Osteocyte (in vitro differentiated cells): ENCODE measurements around the gene CCDC182. TPM values are rescaled to one million over a fixed set of nuclear protein-coding genes. Genes with fewer than 3 reads are reported as not detected.

Source experiments
- DNase-seq: peaks from one replicate; pipeline ENCODE4 v3.0.0; 2021; ENCODE audit warnings: mixed read lengths; ENCODE audit not compliant: unreplicated experiment; ENCODE audit errors: extremely low spot score
- H3K27ac Mint-ChIP-seq: one replicate; pipeline ENCODE4 v1.8.0; 2021; ENCODE audit warnings: mild to moderate bottlenecking, mixed read lengths; ENCODE audit not compliant: unreplicated experiment
- H3K27me3 Mint-ChIP-seq: one replicate; pipeline ENCODE4 v1.8.0; 2021; ENCODE audit warnings: mixed read lengths; ENCODE audit not compliant: unreplicated experiment
- H3K36me3 Mint-ChIP-seq: one replicate; pipeline ENCODE4 v1.8.0; 2021; ENCODE audit warnings: mixed read lengths; ENCODE audit not compliant: unreplicated experiment
- H3K4me1 Mint-ChIP-seq: one replicate; pipeline ENCODE4 v1.8.0; 2021; ENCODE audit warnings: mixed read lengths; ENCODE audit not compliant: unreplicated experiment
- H3K4me3 Mint-ChIP-seq: one replicate; pipeline ENCODE4 v1.8.0; 2021; ENCODE audit warnings: mild to moderate bottlenecking, moderate library complexity, mixed read lengths; ENCODE audit not compliant: unreplicated experiment
- H3K9me3 Mint-ChIP-seq: one replicate; pipeline ENCODE4 v1.8.0; 2021; ENCODE audit warnings: mixed read lengths; ENCODE audit not compliant: unreplicated experiment
- CTCF ChIP-seq: fragments of 200-600 bp; sonication (generic); IDR thresholded peaks from 2 replicates; pipeline ENCODE4 v1.5.0; 2021; ENCODE audit warnings: antibody characterized with exemption, mild to moderate bottlenecking, moderate library complexity
- total RNA-seq: library from RNA; stranded (reverse); gene quantifications from 2 replicates; pipeline ENCODE4 v1.2.1, GENCODE V29; 2021

The CCDC182 gene
- total RNA-seq, 1 donor from 2014 or later = not detected

GRCh38 chr17:57721967-57722703 lies 23.0 kb downstream of the CCDC182 start:
- Mint-ChIP-seq H3K4me1 (peaks cover 6% of the 10 kb centered on the region), H3K4me3 (no peak overlapping the region), H3K27me3 (peaks cover 29% of the 10 kb centered on the region), H3K36me3 (no peaks in the 10 kb centered on the region), H3K27ac (no peak overlapping the region), H3K9me3 (no peaks in the 10 kb centered on the region)
- no peak for TF ChIP-seq CTCF
- DNase-seq = no peak

GRCh38 chr17:57720386-57721035 lies 24.6 kb downstream of the CCDC182 start:
- Mint-ChIP-seq H3K27ac (no peak overlapping the region), H3K4me1 (peaks cover 6% of the 10 kb centered on the region), H3K27me3 (peaks cover 42% of the 10 kb centered on the region), H3K9me3 (no peaks in the 10 kb centered on the region), H3K4me3 (no peak overlapping the region), H3K36me3 (no peaks in the 10 kb centered on the region)
- no peak for TF ChIP-seq CTCF
- DNase-seq = no peak

DNA sequence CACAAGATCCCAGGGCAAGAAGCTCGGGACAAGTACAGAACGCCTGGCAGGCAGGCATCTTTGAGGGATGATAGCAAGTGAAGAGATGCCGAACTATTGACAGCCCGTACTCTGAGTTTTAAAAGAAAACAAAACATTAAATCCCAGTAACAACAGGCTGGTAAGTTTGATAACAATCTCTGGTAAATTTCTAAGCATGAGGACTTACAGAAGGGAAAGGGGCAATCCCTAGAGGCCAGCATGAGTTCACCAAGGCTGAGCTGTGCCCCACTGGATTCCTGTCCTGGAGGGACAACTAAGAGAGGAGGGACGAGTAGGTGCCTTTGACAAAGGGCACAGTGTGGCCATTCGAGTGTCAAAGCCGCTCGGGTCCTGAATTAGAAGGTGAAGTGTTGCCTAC lies 26.2 kb downstream of the CCDC182 start:
- peaks cover 48% of the 10 kb centered on the region for H3K27me3 Mint-ChIP-seq

DNA sequence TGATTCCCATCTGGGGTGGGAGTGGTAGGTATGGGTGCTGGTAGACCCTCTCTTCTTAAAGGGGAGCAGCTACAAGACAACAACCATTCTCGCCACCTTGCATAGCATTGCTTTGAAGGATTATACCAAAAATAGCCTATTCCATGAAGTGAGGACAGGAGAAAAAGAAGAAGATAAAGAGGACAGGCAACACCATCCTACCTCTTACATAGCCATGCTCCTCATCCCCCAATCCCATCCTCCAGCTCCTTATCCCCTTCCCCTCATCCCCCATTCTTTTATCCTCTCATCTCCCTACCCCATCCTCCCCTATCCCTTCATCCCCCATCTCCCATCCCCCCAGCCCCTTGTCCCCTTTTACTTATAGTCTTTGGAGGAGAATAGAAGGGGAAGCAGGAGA lies 29.1 kb downstream of the CCDC182 start:
- H3K36me3 Mint-ChIP-seq = no peaks in the 10 kb centered on the region
- peak; percentile 48 for DNase-seq
- H3K4me3 Mint-ChIP-seq = no peak overlapping the region
- H3K9me3 Mint-ChIP-seq = no peaks in the 10 kb centered on the region
- H3K4me1 Mint-ChIP-seq = no peaks in the 10 kb centered on the region
- peaks cover 72% of the 10 kb centered on the region for H3K27me3 Mint-ChIP-seq
- no peak for TF ChIP-seq CTCF
- no peak overlapping the region for H3K27ac Mint-ChIP-seq

More for the DNA sequence above, 26.2 kb downstream of the CCDC182 start:
- Mint-ChIP-seq H3K4me1 (peaks cover 2% of the 10 kb centered on the region), H3K4me3 (no peak overlapping the region), H3K27ac (no peak overlapping the region), H3K36me3 (no peaks in the 10 kb centered on the region), H3K9me3 (no peaks in the 10 kb centered on the region)
- DNase-seq = no peak
- TF ChIP-seq CTCF = no peak

- no peak for DNase-seq
- no peaks in the 10 kb centered on the region for H3K4me1 Mint-ChIP-seq
- H3K36me3 Mint-ChIP-seq = no peaks in the 10 kb centered on the region
- no peak for TF ChIP-seq CTCF
- no peak overlapping the region for H3K27ac Mint-ChIP-seq
- no peak overlapping the region for H3K4me3 Mint-ChIP-seq
- H3K9me3 Mint-ChIP-seq = no peaks in the 10 kb centered on the region
- H3K27me3 Mint-ChIP-seq = peaks cover 66% of the 10 kb centered on the region
These were observed 30.4 kb downstream of the CCDC182 start for GRCh38 chr17:57714665-57715180.
